GM19351 (cell line): ENCODE measurements around the gene CABCOCO1.
"Not testable (repeated sequence)": the region's sequence is repeated elsewhere in the genome, so short reads cannot be mapped to it uniquely, and the experiment has no call there.

Experiments
- ATAC-seq: cut with Tn5 transposase; IDR thresholded peaks from one replicate; pipeline ENCODE4 v1.9.1; 2021; ENCODE audit warnings: mild to moderate bottlenecking, moderate library complexity; ENCODE audit not compliant: unreplicated experiment

Gene CABCOCO1

DNA sequence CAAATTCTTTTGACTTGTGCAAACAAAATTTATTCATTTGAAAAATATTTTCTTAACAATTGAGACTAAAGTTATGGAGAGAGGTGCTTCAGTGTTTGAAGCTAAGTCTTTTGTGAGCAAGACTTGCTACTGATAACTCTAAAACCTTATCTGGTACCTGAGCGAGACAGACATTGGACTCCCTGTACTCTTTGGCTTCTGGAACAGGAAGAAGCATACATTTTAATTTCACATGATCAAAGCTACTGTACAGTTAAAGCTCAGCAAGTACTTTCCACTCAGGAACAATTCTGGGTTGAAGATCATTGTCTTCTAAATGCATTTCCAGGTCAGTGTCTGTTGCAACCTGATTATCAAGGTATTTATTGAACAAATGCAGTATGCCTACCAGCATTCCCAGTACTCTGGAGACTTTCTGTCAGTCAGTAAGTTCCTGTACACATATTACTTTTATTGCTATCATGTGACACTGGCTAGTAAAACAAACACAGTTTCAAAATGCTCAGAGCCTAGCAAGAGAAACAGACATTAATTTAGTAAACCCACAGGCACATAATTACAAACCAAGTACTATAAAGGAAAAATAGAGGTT is 42.4 kb downstream of the CABCOCO1 start:
- ATAC-seq, result no peak

DNA sequence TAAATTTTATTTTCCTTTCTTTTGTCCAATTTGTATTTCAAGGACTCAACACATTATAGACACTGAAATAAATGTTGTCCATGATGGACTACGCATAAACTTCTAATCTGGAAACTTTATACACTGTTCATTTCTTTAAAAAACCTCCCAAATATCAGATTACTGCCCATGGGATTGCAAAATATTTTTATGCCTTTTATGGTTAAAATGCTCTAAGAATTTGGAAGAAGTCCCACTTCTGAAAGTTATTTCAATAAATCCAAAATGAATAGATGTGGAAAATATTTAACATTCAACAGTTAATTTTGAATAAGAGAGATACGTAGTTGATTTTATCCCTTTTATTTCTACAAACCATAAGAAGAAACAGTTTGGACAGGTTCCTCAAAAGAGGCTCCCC is 46.1 kb downstream of the CABCOCO1 start:
- no peak for ATAC-seq

DNA sequence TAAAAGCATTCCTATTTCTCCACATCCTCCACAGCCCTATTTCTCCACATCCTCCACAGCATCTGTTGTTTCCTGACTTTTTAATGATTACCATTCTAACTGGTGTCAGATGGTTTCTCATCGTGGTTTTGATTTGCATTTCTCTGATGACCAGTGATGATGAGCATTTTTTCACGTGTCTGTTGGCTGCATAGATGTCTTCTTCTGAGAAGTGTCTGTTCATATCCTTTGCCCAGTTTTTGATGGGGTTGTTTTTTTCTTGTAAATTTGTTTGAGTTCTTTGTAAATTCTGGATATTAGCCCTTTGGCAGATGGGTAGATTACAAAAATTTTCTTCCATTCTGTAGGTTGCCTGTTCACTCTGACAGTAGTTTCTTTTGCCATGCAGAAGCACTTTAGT is 49.4 kb downstream of the CABCOCO1 start:
- ATAC-seq, result not testable (repeated sequence)

DNA sequence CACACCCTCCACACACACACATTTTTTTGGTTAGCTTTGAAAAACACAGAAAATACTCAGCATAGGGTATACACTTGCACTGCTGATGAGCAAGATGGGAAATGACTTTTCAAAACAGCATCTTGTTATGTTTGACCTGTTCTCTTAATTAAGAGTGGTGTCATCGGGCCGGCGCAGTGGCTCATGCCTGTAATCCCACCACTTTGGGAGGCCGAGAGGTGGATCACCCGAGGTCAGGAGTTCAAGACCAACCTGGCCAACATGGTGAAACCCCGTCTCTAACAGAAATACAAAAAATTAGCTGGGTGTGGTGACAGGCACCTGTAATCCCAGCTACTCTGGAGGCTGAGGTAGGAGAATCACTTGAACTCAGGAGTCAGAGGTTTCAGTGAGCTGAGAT is 56.7 kb downstream of the CABCOCO1 start:
- ATAC-seq, result not testable (repeated sequence)

DNA sequence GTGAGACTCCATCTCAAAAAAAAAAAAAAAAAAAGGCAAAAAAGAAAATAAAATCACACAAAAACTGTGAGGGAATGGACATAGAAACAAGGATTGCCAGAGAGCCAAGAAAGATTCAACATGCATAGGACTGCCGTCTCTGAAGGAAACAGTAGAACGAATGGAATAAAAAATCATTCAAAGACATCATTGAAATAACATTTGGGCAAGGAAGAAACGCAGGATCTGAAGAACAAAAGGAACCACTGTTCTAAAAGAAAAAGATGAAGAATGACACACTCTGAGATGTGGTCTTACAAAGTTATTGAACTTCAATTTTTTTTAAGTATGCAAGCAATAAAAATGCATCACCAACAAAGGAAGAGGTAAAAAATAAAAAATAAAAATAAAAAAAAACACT is 57.2 kb downstream of the CABCOCO1 start:
- ATAC-seq, result no peak

DNA sequence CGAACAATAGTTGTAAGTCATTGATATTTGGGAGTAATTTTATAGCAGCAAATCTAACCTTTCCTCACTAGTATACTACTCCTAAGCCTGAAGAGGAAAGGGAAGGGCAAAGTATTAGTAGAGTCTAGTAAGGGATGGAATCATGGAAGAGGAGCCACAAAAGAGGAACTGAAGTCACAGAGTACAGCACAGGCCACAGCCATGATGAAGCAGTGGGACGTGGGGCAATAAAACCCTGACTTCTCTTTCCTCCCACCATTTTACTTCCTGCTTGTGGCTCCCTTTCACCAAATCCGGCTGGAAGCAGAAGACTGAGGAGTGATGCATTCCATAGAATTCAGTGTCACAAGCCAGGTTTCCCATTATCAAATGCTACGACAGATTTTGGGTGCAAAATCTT is 58.7 kb downstream of the CABCOCO1 start:
- ATAC-seq, result no peak

DNA sequence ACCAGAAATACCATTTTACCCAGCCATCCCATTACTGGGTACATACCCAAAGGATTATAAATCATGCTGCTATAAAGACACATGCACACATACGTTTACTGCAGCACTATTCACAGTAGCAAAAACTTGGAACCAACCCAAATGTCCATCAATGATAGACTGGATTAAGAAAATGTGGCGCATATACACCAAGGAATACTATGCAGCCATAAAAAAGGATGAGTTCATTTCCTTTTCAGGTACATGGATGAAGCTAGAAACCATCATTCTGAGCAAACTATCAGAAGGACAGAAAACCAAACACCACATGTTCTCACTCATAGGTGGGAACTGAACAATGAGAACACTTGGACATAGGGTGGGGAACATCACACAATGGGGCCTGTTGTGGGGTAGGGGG is 62.5 kb downstream of the CABCOCO1 start:
- not testable (repeated sequence) for ATAC-seq

DNA sequence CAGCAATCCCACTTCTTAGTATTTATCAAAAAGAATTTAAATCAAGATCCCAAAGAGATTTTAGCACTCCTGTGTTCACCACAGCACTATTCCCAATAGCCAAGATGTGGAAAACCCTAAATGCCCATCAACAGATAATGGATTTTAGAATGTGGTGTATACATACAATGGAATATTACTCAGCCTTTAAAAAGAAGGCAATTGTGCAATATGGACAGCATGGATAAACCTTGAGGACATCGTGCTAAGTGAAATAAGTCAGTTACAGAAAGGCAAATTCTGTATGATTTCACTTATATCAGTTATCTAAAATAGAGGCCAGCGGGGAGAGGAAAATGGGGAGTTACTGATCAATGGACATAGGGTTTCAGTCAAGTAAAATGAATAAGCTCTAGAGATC is 66.9 kb downstream of the CABCOCO1 start:
- ATAC-seq, result no peak

DNA sequence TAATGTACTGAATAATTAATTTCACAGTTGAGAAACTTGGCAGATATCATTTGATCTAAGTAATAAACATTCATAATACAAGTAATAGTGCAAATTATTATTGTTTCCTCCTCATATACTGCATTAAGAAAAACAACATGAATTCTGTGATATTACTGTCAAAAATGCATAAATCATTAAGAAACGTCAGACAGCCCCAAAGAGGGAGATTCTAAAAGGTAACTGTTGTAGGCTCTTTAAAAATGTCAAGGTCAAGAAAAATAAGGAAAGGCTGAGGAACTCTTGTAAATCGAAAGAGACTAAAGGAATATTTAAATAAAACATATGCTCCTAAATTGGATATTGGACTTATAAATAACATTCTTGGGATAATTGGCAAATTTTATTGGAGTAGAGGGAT is 67.9 kb downstream of the CABCOCO1 start:
- ATAC-seq, result no peak

DNA sequence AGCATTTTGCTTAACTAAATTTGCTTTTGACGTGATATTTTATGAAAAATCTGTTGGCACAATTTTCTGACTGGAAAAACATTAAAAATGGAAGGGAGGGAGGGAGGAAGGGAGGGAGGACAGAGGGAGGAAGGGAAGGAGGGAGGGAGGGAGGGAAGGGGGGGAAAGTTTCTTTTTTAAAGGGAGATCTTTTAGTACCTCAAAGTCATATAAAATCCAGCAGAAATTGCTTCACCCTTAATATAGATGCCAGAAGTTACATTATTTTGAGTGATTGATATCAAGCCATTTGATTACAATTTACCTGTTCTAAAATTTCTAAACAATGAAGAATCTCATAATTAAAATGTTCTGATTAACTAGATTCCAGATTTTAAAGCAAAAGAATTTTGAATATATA is 68.9 kb downstream of the CABCOCO1 start:
- ATAC-seq, result no peak

DNA sequence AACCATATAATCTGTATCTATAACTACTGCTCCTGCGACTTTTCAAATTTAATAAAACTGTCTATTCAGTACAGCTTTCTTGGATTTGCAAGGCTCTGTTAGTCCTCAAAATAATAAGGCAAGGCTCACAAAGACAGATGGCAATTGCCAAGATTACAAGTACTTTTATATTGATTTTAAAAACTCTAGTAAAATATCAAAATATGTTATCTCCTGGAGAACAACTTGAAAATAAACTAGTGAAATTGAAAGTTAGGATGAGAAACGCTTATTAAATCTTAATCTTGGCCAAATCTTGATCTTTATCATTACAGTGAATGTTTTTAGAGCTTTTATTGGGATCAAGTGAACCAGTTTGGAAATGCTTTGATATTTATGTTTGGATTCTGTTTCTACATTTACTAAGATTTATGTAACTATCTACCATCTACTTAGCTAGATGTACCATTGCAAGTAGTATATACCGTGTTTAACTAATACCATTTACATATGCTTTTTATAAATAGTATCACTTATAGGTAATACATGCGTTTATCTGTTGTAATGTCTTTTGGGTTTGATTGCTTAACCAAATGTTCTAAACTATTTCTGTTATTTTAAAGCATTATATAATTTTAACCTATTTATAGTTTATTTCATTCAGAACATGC is 70.0 kb downstream of the CABCOCO1 start:
- ATAC-seq, result no peak

DNA sequence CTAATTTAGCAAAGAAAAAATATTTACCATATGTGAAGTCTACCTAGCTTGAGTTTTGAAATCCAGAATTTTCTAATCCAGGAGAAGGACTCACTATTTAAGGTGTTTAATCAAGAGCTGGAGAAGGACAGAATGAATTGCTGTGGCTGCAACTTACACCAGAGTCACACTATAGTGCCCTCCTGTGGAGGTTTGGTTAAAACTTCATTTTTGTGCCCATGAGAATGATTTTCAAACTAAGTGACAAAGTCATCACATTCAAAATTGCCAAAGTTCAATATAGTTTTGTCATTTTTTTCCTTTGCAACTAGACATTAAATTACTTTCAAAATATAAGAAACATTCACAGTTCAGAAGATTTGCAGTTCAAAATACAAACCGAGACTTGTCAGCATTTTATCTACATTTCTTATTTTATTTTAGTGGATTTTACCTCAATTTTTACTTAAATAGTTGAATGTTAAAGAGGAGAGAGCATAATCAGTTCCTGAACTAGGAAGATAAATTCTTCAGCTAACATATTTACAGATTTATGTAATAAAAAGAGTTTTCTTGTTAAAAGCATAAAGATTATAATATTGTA is 70.7 kb downstream of the CABCOCO1 start:
- no peak for ATAC-seq

DNA sequence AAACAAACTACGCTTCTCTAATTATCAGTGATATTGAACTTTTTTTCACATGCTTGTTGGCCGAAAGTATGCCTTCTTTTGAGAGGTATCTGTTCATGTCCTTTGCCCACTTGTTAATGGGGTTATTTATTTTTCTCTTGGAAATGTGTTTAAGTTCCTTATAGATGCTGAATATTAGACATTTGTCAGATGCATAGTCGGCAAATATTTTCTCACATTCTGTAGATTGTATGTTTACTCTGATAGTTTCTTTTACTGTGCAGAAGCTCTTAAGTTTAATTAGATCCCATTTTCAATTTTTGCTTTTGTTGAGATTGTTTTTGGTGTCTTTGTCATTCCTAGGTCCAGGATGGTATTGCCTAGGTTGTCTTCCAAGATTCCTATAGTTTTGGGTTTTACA is 73.2 kb downstream of the CABCOCO1 start:
- no peak for ATAC-seq

DNA sequence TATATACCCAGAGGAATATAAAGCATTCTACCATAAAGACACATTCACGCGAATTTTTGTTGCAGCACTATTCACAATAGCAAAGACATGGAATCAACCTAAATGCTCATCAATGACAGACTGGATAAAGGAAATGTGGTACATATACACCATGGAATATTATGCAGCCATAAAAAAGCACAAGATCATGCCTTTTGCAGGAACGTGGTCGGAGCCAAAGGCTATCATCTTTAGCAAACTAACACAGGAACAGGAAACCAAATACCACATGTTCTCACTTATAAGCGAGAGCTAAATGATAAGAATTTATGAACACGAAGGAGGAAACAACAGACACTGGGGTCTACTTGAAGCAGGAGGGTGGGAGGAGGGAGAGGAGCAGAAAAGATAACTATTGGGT is 74.7 kb downstream of the CABCOCO1 start:
- ATAC-seq, result not testable (repeated sequence)

DNA sequence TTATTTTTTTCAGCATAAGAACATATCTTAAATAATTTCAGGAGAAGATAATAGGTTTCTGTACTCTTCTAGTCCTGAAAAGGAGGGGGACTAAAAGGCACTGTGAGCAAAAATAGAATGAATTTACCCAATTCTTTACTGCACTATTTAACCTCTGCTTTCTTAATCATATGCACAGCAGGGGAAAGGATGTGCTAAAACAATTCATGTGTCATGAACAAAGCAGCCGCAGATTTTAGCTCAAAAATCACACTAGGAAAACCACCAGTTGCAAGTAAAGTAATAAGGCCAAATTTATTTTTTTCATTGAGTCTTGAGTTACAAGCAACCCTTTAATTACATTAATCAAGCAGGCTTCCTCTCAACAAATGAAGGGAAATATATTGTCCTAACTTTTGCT is 80.1 kb downstream of the CABCOCO1 start:
- ATAC-seq, result no peak

DNA sequence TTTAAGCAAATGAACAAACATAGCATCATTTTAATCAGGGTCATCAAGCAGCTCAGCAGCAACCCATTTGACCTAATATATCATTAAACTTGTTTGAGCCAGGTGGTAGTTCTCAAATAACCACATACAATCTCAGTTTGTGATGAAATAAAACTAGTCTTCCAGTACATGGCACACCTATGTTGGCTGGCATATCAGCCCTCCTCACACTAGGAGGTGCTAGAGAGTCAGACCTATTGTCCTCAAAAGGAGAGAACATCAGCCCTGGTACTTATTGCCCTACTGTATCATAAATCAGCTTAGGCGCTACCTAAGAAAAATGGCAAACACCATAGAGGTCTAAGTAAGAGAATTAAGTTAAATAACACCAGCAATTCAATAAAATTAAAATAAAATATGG is 81.7 kb downstream of the CABCOCO1 start:
- no peak for ATAC-seq

DNA sequence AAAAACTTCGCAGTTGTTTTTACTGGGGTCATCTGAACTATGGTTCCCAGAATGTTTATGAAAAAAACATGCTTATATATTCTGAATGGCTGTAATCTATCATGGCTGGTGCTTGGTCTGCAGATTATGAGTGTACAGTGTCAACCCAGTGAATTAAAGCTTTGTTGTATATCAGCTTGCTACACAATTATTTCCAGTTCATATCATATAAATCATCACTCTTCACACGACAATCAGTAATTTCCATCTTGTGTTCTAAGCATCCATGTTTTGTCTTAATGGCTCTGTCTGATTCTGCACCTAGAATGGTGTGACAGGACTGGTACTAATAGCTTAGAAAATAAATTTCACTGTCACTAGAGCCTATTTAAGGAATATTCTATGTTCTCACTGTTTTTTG is 83.6 kb downstream of the CABCOCO1 start:
- no peak for ATAC-seq

DNA sequence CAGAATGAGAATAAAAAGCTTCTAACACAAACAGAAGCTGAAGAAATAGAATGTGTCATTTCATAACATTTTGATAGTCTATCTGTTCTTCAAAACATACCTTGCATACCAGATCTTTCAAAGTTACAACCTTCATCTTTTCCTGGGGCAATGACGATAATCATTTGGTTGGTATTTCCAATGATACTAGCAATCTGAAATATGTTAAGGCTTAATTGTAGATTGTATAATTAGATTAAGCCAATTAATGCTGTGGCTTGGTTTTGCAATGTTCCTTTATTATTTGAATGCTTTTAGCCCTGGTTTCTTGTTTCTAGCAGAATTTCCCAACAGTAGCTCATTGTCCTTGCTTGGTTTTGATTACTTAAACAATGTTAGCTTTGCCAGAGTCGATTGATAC is 84.6 kb downstream of the CABCOCO1 start:
- ATAC-seq, result no peak

DNA sequence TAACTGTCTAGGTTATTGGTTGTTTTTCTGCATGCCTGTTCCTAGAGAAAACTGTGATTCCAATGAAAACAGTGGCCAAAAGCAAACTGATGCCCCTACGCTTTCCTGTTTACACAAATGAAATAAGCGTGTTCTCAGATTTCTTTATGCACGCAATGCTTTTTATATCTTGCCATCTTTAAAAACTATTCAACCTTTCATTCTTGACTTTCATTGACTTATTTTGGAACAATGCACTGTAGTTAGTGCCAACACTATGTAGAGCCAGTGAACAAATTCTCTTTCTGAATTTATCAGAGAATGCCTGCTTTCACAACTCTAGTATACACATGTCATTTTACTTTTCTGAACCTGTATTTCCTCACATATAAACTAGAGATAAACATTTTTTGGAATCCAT is 86.6 kb downstream of the CABCOCO1 start:
- no peak for ATAC-seq

DNA sequence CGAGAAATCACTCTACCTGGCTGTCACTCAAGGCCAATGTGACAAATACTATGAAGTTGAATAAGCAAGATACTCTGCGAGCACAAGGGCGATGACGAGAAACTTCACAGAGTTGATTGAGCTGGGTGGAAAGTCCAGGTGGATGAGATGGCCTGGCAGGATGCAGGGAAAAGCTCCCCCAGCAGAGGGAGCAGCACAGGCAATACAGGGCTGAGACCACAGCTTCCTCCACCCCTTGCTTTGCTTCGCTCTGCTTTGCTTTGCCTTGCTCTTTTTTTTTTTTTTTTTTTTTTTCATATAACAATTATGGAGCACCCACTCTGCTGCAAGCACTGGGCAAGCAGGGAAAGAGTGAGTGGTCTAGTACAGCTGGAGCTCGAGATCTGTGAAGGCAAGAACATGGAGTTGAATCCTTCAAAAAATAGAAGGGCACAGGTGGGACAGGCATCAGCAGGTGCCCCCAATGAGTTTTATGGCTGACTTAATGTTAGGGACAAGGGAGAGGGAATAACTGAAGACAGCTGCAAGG is 88.3 kb downstream of the CABCOCO1 start:
- ATAC-seq, result peak; percentile 93

DNA sequence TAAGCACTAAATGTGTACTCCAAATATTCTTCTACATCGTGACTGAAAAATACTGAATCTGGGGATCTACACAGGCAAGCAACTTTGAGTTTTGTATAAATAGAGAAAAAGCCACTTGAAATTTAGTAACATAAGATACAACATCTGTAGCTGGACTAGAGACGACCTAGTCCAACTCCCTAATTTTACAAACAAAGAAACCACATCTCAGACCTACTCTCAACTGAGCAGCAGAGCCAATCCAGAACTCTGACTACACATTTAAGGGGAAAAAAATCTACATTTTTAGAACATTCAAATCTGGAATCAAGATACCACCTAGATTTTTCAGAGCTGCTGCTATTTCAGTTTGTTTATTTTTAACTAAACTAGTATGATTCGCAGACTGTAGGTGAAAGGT is 88.9 kb downstream of the CABCOCO1 start:
- ATAC-seq, result no peak
